T-cell (primary cell): ENCODE data around the gene EXOC3L4. TPM values are rescaled to one million over a fixed set of nuclear protein-coding genes. Genes with fewer than 3 reads are reported as not detected.
"Not testable (repeated sequence)": the region's sequence is repeated elsewhere in the genome, so short reads cannot be mapped to it uniquely, and the experiment has no call there.

ENCODE experiments used
- ATAC-seq, 4 experiments: fragments of 200-7000 bp in 3 of 4; fragments of 150-1000 bp in 1 of 4; cut with Tn5 transposase; replicated peaks in 1 of 4; 1 replicate in 3 of 4; 2 replicates in 1 of 4; pipeline ENCODE4 v1.10.0; 2021; ENCODE audit warnings: moderate library complexity in 3 of 4, mild to moderate bottlenecking in 2 of 4, moderate number of reproducible peaks in 1 of 4
- CTCF ChIA-PET, 2 donors: fragments of 300-600 bp; sonication (Branson Sonifier 250); formaldehyde crosslinking; loops; one replicate each; lab custom pipeline; 2022; ENCODE audit warnings: antibody characterized with exemption in 2 of 2; lab: Charles Lee
- POLR2A ChIA-PET, 2 donors: fragments of 300-600 bp; sonication (Branson Sonifier 250); formaldehyde crosslinking; loops; one replicate each; lab custom pipeline; 2022; ENCODE audit warnings: antibody characterized with exemption in 2 of 2; lab: Charles Lee
- DNase-seq, 35 experiments: peaks; one replicate each; pipeline versions ENCODE4 v3.0.0 to v3.0.0-alpha.2; 2013 to 2023
- H3K27ac ChIP-seq: one replicate; pipeline ENCODE4 v1.5.1; 2013; ENCODE audit warnings: low read length
- H3K27me3 ChIP-seq, 2 experiments: replicated peaks in 1 of 2; 1 replicate in 1 of 2; 2 replicates in 1 of 2; pipeline versions ENCODE4 v1.6.1 to v1.7.0; 2013; ENCODE audit warnings: low read length in 1 of 2, mixed read lengths in 1 of 2; ENCODE audit not compliant: control insufficient read depth in 2 of 2, insufficient read depth in 2 of 2; ENCODE audit errors: extremely low read depth in 1 of 2
- H3K36me3 ChIP-seq, 2 donors: 1 replicate in 1 of 2; 2 replicates in 1 of 2; pipeline versions ENCODE4 v1.6.1 to v1.7.0; 2013; ENCODE audit warnings: low read length in 1 of 2; ENCODE audit not compliant: control insufficient read depth in 2 of 2, insufficient read depth in 1 of 2; ENCODE audit errors: extremely low read depth in 1 of 2
- H3K4me1 ChIP-seq, 2 experiments: 1 replicate in 1 of 2; 2 replicates in 1 of 2; pipeline versions ENCODE4 v1.6.1 to v1.7.0; 2013; ENCODE audit warnings: low read length in 2 of 2, mixed read lengths in 1 of 2; ENCODE audit not compliant: insufficient read depth in 2 of 2, control insufficient read depth in 1 of 2; ENCODE audit errors: extremely low read depth in 1 of 2
- H3K4me3 ChIP-seq, 2 donors: 1 replicate in 1 of 2; 2 replicates in 1 of 2; pipeline versions ENCODE4 v1.5.1 to v1.7.0; 2013; ENCODE audit warnings: mild to moderate bottlenecking in 2 of 2, low read length in 1 of 2, moderate library complexity in 1 of 2; ENCODE audit not compliant: control insufficient read depth in 1 of 2; ENCODE audit errors: extremely low read depth in 1 of 2
- H3K9me3 ChIP-seq: 2 replicates; pipeline ENCODE4 v1.7.0; 2013
- H3K27ac Mint-ChIP-seq, 2 donors: one replicate each; pipeline ENCODE4 v1.8.0; 2020 to 2021; ENCODE audit warnings: mild to moderate bottlenecking in 2 of 2, mixed read lengths in 2 of 2
- H3K27me3 Mint-ChIP-seq, 2 donors: one replicate each; pipeline ENCODE4 v1.8.0; 2021 to 2022; ENCODE audit warnings: mixed read lengths in 2 of 2
- H3K36me3 Mint-ChIP-seq: one replicate; pipeline ENCODE4 v1.8.0; 2021; ENCODE audit warnings: mixed read lengths
- H3K4me1 Mint-ChIP-seq, 3 donors: one replicate each; pipeline ENCODE4 v1.8.0; 2020 to 2022; ENCODE audit warnings: mixed read lengths in 3 of 3, mild to moderate bottlenecking in 1 of 3
- H3K4me3 Mint-ChIP-seq, 3 donors: one replicate each; pipeline ENCODE4 v1.8.0; 2020 to 2022; ENCODE audit warnings: mild to moderate bottlenecking in 3 of 3, mixed read lengths in 3 of 3, moderate library complexity in 3 of 3
- H3K9me3 Mint-ChIP-seq, 3 donors: one replicate each; pipeline ENCODE4 v1.8.0; 2020 to 2022; ENCODE audit warnings: mixed read lengths in 3 of 3
- WGBS: methylation state at CpG from one replicate; pipeline ENCODE4 v1.1.5; 2013; ENCODE audit warnings: missing lambda C conversion rate; ENCODE audit not compliant: insufficient coverage; 5-methylcytosine and 5-hydroxymethylcytosine counted together
- total RNA-seq, 35 experiments: library from RNA in 6 of 35; stranded (reverse) in 6 of 35; fragments of 120-200 nt in 1 of 35; gene quantifications; one replicate each; pipeline versions ENCODE4 v1.2.1 to v1.2.4 and lab custom pipeline; 2013 to 2026

Gene EXOC3L4
- total RNA-seq, 5 donors from 2014 or later (not counting 1 experiment from before 2014, with no cell fraction given), result 0.25 TPM; not detected in 4

GRCh38 chr14:103111232-103111868 lies 16.8 kb downstream of the EXOC3L4 start:
- peaks cover 4 to 16% of the 10 kb centered on the region in 2 donors for H3K27me3 Mint-ChIP-seq
- H3K27ac ChIP-seq, result no peak overlapping the region
- DNase-seq, result no peak
- ATAC-seq, result no peak
- peaks cover 0 to 51% of the 10 kb centered on the region in 2 experiments for H3K27me3 ChIP-seq
- WGBS, result 100% methylated on average over 1 of the region's 6 CpGs
- no peaks in the 10 kb centered on the region for H3K36me3 ChIP-seq
- H3K4me1 ChIP-seq, result peaks cover 0 to 4% of the 10 kb centered on the region in 2 experiments
- H3K27ac Mint-ChIP-seq, result no peak overlapping the region
- CTCF ChIA-PET, result interaction anchor here in 1 of 2 donors (0.6 kb wide), 1 partner anchor 60 kb away, joined by 3 read pairs; no protein-coding TSS in a partner anchor
- H3K9me3 ChIP-seq, result no peaks in the 10 kb centered on the region
- POLR2A ChIA-PET, result no interaction called here
- H3K4me1 Mint-ChIP-seq, result peaks cover 4 to 9% (median 6%) of the 10 kb centered on the region in 3 donors
- no peak overlapping the region for H3K4me3 Mint-ChIP-seq
- H3K4me3 ChIP-seq, result no peak overlapping the region
- no peaks in the 10 kb centered on the region for H3K9me3 Mint-ChIP-seq
- H3K36me3 Mint-ChIP-seq, result no peaks in the 10 kb centered on the region

- WGBS, result 47% methylated on average over 10 of the region's 11 CpGs
- ChIA-PET POLR2A (no interaction called here), CTCF (no interaction called here)
- Mint-ChIP-seq H3K27me3 (peaks cover 0 to 12% of the 10 kb centered on the region in 2 donors), H3K9me3 (no peaks in the 10 kb centered on the region), H3K36me3 (no peaks in the 10 kb centered on the region), H3K4me1 (peaks cover 4 to 9% (median 6%) of the 10 kb centered on the region in 3 donors), H3K27ac (no peak overlapping the region), H3K4me3 (no peak overlapping the region)
- no peak overlapping the region for H3K4me3 ChIP-seq
- DNase-seq, result no peak
- peaks cover 0 to 38% of the 10 kb centered on the region in 2 experiments for H3K27me3 ChIP-seq
- peak in 1 of 4 experiments; percentile 18 for ATAC-seq
- no peak overlapping the region for H3K27ac ChIP-seq
- H3K36me3 ChIP-seq, result no peaks in the 10 kb centered on the region
- no peaks in the 10 kb centered on the region for H3K9me3 ChIP-seq
- H3K4me1 ChIP-seq, result peaks cover 0 to 4% of the 10 kb centered on the region in 2 experiments
Measured at GRCh38 chr14:103112400-103113243, 18.1 kb downstream of the EXOC3L4 start.

- Mint-ChIP-seq H3K4me3 (no peak overlapping the region), H3K4me1 (peaks cover 4 to 9% (median 6%) of the 10 kb centered on the region in 3 donors), H3K36me3 (no peaks in the 10 kb centered on the region), H3K27me3 (peaks cover 0 to 11% of the 10 kb centered on the region in 2 donors), H3K27ac (no peak overlapping the region), H3K9me3 (no peaks in the 10 kb centered on the region)
- Histone ChIP-seq H3K27me3 (peaks cover 0 to 35% of the 10 kb centered on the region in 2 experiments), H3K36me3 (no peaks in the 10 kb centered on the region), H3K4me1 (peaks cover 0 to 4% of the 10 kb centered on the region in 2 experiments), H3K9me3 (no peaks in the 10 kb centered on the region), H3K4me3 (no peak overlapping the region), H3K27ac (no peak overlapping the region)
- DNase-seq (no peak), ATAC-seq (no peak)
- CTCF ChIA-PET, result no interaction called here
- WGBS, result 61% methylated on average over 4 of the region's 5 CpGs
- POLR2A ChIA-PET, result no interaction called here
Measured at GRCh38 chr14:103113303-103113702, 18.8 kb downstream of the EXOC3L4 start.

- no peak overlapping the region for H3K27ac ChIP-seq
Measured at GRCh38 chr14:103113774-103114173, 19.2 kb downstream of the EXOC3L4 start.

GRCh38 chr14:103115086-103115679 lies 20.7 kb downstream of the EXOC3L4 start:
- H3K27me3 Mint-ChIP-seq, result peaks cover 6 to 18% of the 10 kb centered on the region in 2 donors
- DNase-seq, H3K4me1 ChIP-seq, H3K4me3 ChIP-seq, ATAC-seq, H3K36me3 Mint-ChIP-seq, H3K4me1 Mint-ChIP-seq, H3K36me3 ChIP-seq, H3K27ac ChIP-seq, POLR2A ChIA-PET, H3K9me3 ChIP-seq, H3K9me3 Mint-ChIP-seq, CTCF ChIA-PET, H3K27ac Mint-ChIP-seq: not testable (repeated sequence)
- peak overlapping the region; percentile 15 to 57 (median 22) for H3K4me3 Mint-ChIP-seq
- 62% methylated on average over 11 of the region's 12 CpGs for whole genome bisulfite sequencing
- peaks cover 0 to 35% of the 10 kb centered on the region in 2 experiments for H3K27me3 ChIP-seq

More at GRCh38 chr14:103113774-103114173, 19.2 kb downstream of the EXOC3L4 start:
- ChIA-PET CTCF (no interaction called here), POLR2A (no interaction called here)
- H3K27me3 Mint-ChIP-seq, result peaks cover 0 to 11% of the 10 kb centered on the region in 2 donors
- no peaks in the 10 kb centered on the region for H3K9me3 Mint-ChIP-seq
- H3K36me3 Mint-ChIP-seq, result no peaks in the 10 kb centered on the region
- ATAC-seq (no peak), DNase-seq (no peak)
- peaks cover 4 to 9% (median 6%) of the 10 kb centered on the region in 3 donors for H3K4me1 Mint-ChIP-seq
- no peaks in the 10 kb centered on the region for H3K9me3 ChIP-seq
- H3K4me3 ChIP-seq, result no peak overlapping the region
- H3K27ac Mint-ChIP-seq, result no peak overlapping the region
- WGBS, result 84% methylated on average over 8 of the region's 13 CpGs
- H3K27me3 ChIP-seq, result peaks cover 0 to 35% of the 10 kb centered on the region in 2 experiments
- peaks cover 0 to 4% of the 10 kb centered on the region in 2 experiments for H3K4me1 ChIP-seq
- no peaks in the 10 kb centered on the region for H3K36me3 ChIP-seq
- no peak overlapping the region for H3K4me3 Mint-ChIP-seq

- Mint-ChIP-seq H3K27ac (no peak overlapping the region), H3K27me3 (peaks cover 13 to 18% of the 10 kb centered on the region in 2 donors), H3K9me3 (no peaks in the 10 kb centered on the region), H3K36me3 (no peaks in the 10 kb centered on the region), H3K4me3 (no peak overlapping the region), H3K4me1 (peaks cover 4 to 10% (median 6%) of the 10 kb centered on the region in 3 donors)
- DNase-seq (no peak), ATAC-seq (no peak)
- ChIA-PET POLR2A (no interaction called here), CTCF (no interaction called here)
- H3K4me3 ChIP-seq, result no peak overlapping the region
- H3K36me3 ChIP-seq, result no peaks in the 10 kb centered on the region
- WGBS, result 86% methylated on average over 7 of the region's 10 CpGs
- H3K27me3 ChIP-seq, result peaks cover 0 to 29% of the 10 kb centered on the region in 2 experiments
- peaks cover 0 to 4% of the 10 kb centered on the region in 2 experiments for H3K4me1 ChIP-seq
- no peak overlapping the region for H3K27ac ChIP-seq
- no peaks in the 10 kb centered on the region for H3K9me3 ChIP-seq
Measured at GRCh38 chr14:103115845-103116572, 21.5 kb downstream of the EXOC3L4 start.
